Astrocyte (in vitro differentiated cells and primary cell): ENCODE data around the gene SPOCK1. TPM values are rescaled to one million over a fixed set of nuclear protein-coding genes. Genes with fewer than 3 reads are reported as not detected.

Experiments used
- DNase-seq: peaks from one replicate; pipeline ENCODE4 v3.0.0-alpha.2; 2010; ENCODE audit warnings: low read depth
- FAIRE-seq: peaks from 2 replicates; lab custom pipeline; 2011; peaks lifted over from hg19 to GRCh38; lab: Jason Lieb, UNC
- H2AFZ ChIP-seq: 2 replicates; pipeline ENCODE4 v1.6.0; 2012; ENCODE audit warnings: low read depth, low read length, inconsistent platforms
- H3K27ac ChIP-seq: 2 replicates; pipeline ENCODE4 v1.5.1; 2011; ENCODE audit warnings: low read depth, low read length, inconsistent platforms
- H3K27me3 ChIP-seq: 2 replicates; pipeline ENCODE4 v1.6.0; 2011; ENCODE audit warnings: low read length, inconsistent platforms; ENCODE audit not compliant: insufficient read depth
- H3K36me3 ChIP-seq: 2 replicates; pipeline ENCODE4 v1.5.1; 2011; ENCODE audit warnings: low read length, inconsistent platforms; ENCODE audit not compliant: insufficient read depth
- H3K4me1 ChIP-seq: 2 replicates; pipeline ENCODE4 v1.5.1; 2011; ENCODE audit warnings: low read length, inconsistent platforms; ENCODE audit not compliant: insufficient read depth
- H3K4me2 ChIP-seq: 2 replicates; pipeline ENCODE4 v1.6.0; 2012; ENCODE audit warnings: low read length, inconsistent platforms
- H3K4me3 ChIP-seq: 2 replicates; pipeline ENCODE4 v1.5.1; 2011; ENCODE audit warnings: low read depth, mild to moderate bottlenecking, low read length, inconsistent platforms; ENCODE audit not compliant: insufficient read depth
- H3K79me2 ChIP-seq: 2 replicates; pipeline ENCODE4 v1.6.0; 2012; ENCODE audit warnings: mild to moderate bottlenecking, low read length, inconsistent platforms; ENCODE audit not compliant: insufficient read depth
- H3K9ac ChIP-seq: 2 replicates; pipeline ENCODE4 v1.6.0; 2012; ENCODE audit warnings: mild to moderate bottlenecking, low read length, inconsistent platforms
- H3K9me3 ChIP-seq: 2 replicates; pipeline ENCODE4 v1.5.1; 2012; ENCODE audit warnings: low read depth, mild to moderate bottlenecking, low read length, inconsistent platforms; ENCODE audit not compliant: insufficient read depth
- H4K20me1 ChIP-seq: 2 replicates; pipeline ENCODE4 v1.6.0; 2012; ENCODE audit warnings: low read length, inconsistent platforms; ENCODE audit not compliant: insufficient read depth
- H3K27ac Mint-ChIP-seq: one replicate; pipeline ENCODE4 v1.8.0; 2021; ENCODE audit warnings: mild to moderate bottlenecking, mixed read lengths; ENCODE audit not compliant: unreplicated experiment
- H3K27me3 Mint-ChIP-seq: one replicate; pipeline ENCODE4 v1.8.0; 2021; ENCODE audit warnings: low read depth, mixed read lengths; ENCODE audit not compliant: unreplicated experiment
- H3K36me3 Mint-ChIP-seq: one replicate; pipeline ENCODE4 v1.8.0; 2021; ENCODE audit warnings: low read depth, mixed read lengths; ENCODE audit not compliant: unreplicated experiment
- H3K4me1 Mint-ChIP-seq: one replicate; pipeline ENCODE4 v1.8.0; 2021; ENCODE audit warnings: low read depth, mixed read lengths; ENCODE audit not compliant: unreplicated experiment
- H3K4me3 Mint-ChIP-seq: one replicate; pipeline ENCODE4 v1.8.0; 2021; ENCODE audit warnings: mild to moderate bottlenecking, moderate library complexity, mixed read lengths; ENCODE audit not compliant: unreplicated experiment
- H3K9me3 Mint-ChIP-seq: one replicate; pipeline ENCODE4 v1.8.0; 2021; ENCODE audit warnings: mild to moderate bottlenecking, mixed read lengths; ENCODE audit not compliant: unreplicated experiment
- EZH2 ChIP-seq: IDR thresholded peaks from 2 replicates; pipeline ENCODE4 v1.6.1; 2012; ENCODE audit warnings: mild to moderate bottlenecking, low read length, inconsistent platforms; ENCODE audit not compliant: insufficient read depth
- total RNA-seq: library from RNA; stranded (reverse); gene quantifications from 2 replicates; pipeline ENCODE4 v1.2.1, GENCODE V29; 2021
- TF ChIP-seq, protein P1 (sequence below): IDR thresholded peaks from 2 replicates; pipeline ENCODE4 v1.5.1; 2011; ENCODE audit warnings: low read depth, mild to moderate bottlenecking, inconsistent platforms, low read length, moderate library complexity; ENCODE audit not compliant: insufficient read depth

Gene SPOCK1
- total RNA-seq, 1 donor from 2014 or later, result 53.5 TPM

DNA sequence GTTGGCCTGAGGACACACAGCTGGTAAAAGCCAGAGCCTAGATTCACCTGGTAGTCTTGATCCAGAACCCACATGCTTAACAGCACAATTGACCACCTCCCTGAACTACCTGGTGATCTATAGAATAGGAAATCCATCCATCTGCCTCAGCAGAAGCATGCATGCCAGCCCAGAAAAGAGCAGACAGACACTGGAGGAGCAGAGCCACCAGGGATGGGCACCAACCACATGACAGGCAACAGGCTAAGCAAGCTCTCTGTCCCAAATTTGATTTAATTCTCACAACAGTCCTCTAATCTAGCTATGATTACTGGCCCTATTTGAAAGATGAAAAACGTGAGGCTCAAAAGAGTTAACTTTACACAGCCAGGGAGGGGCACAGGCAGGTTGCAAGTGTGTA, 208.1 kb downstream of the SPOCK1 start:
- Mint-ChIP-seq H3K27me3 (peaks cover 13% of the 10 kb centered on the region), H3K4me3 (no peak overlapping the region), H3K4me1 (peaks cover 5% of the 10 kb centered on the region), H3K36me3 (no peaks in the 10 kb centered on the region), H3K9me3 (no peaks in the 10 kb centered on the region), H3K27ac (no peak overlapping the region)
- Histone ChIP-seq H3K27me3 (no peaks in the 10 kb centered on the region), H3K4me1 (peaks cover 11% of the 10 kb centered on the region), H3K9ac (no peak overlapping the region), H3K27ac (no peak overlapping the region), H3K9me3 (no peaks in the 10 kb centered on the region), H3K79me2 (peaks cover 29% of the 10 kb centered on the region), H3K36me3 (no peaks in the 10 kb centered on the region), H3K4me2 (no peak overlapping the region), H3K4me3 (no peak overlapping the region), H4K20me1 (peaks cover 48% of the 10 kb centered on the region), H2AFZ (no peak overlapping the region)
- no peak for DNase-seq
- TF ChIP-seq, protein P1, sequence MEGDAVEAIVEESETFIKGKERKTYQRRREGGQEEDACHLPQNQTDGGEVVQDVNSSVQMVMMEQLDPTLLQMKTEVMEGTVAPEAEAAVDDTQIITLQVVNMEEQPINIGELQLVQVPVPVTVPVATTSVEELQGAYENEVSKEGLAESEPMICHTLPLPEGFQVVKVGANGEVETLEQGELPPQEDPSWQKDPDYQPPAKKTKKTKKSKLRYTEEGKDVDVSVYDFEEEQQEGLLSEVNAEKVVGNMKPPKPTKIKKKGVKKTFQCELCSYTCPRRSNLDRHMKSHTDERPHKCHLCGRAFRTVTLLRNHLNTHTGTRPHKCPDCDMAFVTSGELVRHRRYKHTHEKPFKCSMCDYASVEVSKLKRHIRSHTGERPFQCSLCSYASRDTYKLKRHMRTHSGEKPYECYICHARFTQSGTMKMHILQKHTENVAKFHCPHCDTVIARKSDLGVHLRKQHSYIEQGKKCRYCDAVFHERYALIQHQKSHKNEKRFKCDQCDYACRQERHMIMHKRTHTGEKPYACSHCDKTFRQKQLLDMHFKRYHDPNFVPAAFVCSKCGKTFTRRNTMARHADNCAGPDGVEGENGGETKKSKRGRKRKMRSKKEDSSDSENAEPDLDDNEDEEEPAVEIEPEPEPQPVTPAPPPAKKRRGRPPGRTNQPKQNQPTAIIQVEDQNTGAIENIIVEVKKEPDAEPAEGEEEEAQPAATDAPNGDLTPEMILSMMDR, result no peak
- no peak for TF ChIP-seq EZH2
- FAIRE-seq, result no peak

DNA sequence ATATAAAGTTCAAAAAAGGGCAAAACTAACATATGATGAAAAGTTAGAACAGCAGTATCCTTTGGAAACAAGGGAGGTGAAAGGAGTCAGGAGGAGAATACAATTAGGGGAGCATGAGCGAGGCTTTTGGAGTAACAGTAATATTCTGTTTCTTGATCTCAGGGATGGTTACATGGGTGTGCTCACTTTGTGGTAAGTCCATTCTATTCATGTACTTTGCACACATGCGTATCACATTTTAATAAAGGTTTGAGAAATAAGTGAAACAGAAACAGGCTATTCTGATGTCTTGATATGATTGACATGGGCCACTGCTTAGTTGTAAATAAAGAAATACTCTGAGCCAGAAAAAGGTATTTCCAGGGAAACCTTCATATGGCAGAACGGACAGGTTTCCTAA, 208.8 kb downstream of the SPOCK1 start:
- H3K27me3 ChIP-seq, result no peaks in the 10 kb centered on the region
- Mint-ChIP-seq H3K36me3 (no peaks in the 10 kb centered on the region), H3K4me1 (peaks cover 9% of the 10 kb centered on the region), H3K4me3 (no peak overlapping the region), H3K27ac (no peak overlapping the region), H3K9me3 (no peaks in the 10 kb centered on the region), H3K27me3 (peaks cover 13% of the 10 kb centered on the region)
- H2AFZ ChIP-seq, result no peak overlapping the region
- no peaks in the 10 kb centered on the region for H3K9me3 ChIP-seq
- no peaks in the 10 kb centered on the region for H3K36me3 ChIP-seq
- no peak overlapping the region for H3K9ac ChIP-seq
- DNase-seq, result no peak
- no peak overlapping the region for H3K4me3 ChIP-seq
- H3K4me1 ChIP-seq, result peaks cover 6% of the 10 kb centered on the region
- FAIRE-seq, result no peak
- peaks cover 33% of the 10 kb centered on the region for H3K79me2 ChIP-seq
- peaks cover 55% of the 10 kb centered on the region for H4K20me1 ChIP-seq
- TF ChIP-seq, protein P1, result no peak
- TF ChIP-seq EZH2, result no peak
- no peak overlapping the region for H3K4me2 ChIP-seq
- no peak overlapping the region for H3K27ac ChIP-seq

DNA sequence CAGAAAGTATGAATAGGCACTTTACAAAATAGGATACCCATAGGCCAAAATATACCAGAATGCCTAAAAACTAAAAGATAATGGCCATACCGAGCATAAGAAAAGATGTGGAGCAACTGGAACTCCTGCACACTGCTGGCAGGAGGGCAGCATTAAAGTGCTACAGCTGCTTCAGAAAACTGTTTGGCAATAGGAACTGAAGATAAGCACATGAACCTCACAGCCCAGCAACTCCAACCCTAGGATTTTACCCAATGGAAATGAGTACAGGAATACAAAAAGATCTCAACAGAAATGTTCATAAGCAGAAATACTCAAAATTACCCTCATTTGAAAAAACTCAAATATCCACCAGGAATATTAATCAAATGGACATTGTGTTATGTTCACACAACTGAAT, 209.3 kb downstream of the SPOCK1 start:
- Histone ChIP-seq H3K27ac (no peak overlapping the region), H3K9me3 (no peaks in the 10 kb centered on the region), H3K27me3 (no peaks in the 10 kb centered on the region), H3K4me3 (no peak overlapping the region), H4K20me1 (peaks cover 57% of the 10 kb centered on the region), H3K9ac (no peak overlapping the region), H3K4me1 (peaks cover 6% of the 10 kb centered on the region), H2AFZ (no peak overlapping the region), H3K79me2 (peaks cover 33% of the 10 kb centered on the region), H3K4me2 (no peak overlapping the region), H3K36me3 (no peaks in the 10 kb centered on the region)
- no peak for DNase-seq
- Mint-ChIP-seq H3K27ac (no peak overlapping the region), H3K4me3 (no peak overlapping the region), H3K4me1 (peaks cover 9% of the 10 kb centered on the region), H3K27me3 (peaks cover 13% of the 10 kb centered on the region), H3K9me3 (no peaks in the 10 kb centered on the region), H3K36me3 (no peaks in the 10 kb centered on the region)
- no peak for TF ChIP-seq EZH2
- TF ChIP-seq, protein P1, result no peak
- FAIRE-seq, result no peak
